Dedifferentiated amniotic fluid mesenchymal stem cell (primary cell): ENCODE data around the gene GPX4.

Experiments used
- DNase-seq: peaks from one replicate; pipeline ENCODE4 v3.0.0-alpha.2; 2016; ENCODE audit errors: extremely low spot score

The GPX4 gene, protein sequence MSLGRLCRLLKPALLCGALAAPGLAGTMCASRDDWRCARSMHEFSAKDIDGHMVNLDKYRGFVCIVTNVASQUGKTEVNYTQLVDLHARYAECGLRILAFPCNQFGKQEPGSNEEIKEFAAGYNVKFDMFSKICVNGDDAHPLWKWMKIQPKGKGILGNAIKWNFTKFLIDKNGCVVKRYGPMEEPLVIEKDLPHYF

DNA sequence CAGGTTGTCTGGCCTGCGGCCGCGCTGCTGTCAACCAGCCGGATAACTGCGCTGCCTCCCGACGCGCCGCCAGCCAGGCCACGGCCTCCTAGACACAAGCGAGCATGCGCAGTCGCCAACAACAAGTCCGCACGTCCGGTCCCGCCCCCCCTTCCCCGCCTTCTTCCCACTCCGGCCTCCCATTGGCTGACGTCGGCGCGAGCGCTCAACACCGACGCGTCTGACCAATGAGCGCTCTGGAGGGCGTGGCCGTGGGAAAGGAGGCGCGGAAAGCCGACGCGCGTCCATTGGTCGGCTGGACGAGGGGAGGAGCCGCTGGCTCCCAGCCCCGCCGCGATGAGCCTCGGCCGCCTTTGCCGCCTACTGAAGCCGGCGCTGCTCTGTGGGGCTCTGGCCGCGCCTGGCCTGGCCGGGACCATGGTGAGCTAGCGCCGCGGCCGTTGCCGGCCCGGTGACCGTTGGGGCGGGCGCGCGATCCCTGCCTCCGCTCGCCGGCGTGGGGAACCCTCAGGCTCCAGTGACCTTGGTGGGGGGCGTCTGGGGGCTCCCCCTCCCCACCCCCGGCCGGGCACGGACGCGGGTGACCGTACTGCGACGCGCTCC lies at the start of gene GPX4:
TSS of gene GPX4 (plus strand) at position 287 of the 603 bp plus-strand sequence. CDS start at position 337, 50 bp downstream.
- DNase-seq: peak; percentile 99

DNA sequence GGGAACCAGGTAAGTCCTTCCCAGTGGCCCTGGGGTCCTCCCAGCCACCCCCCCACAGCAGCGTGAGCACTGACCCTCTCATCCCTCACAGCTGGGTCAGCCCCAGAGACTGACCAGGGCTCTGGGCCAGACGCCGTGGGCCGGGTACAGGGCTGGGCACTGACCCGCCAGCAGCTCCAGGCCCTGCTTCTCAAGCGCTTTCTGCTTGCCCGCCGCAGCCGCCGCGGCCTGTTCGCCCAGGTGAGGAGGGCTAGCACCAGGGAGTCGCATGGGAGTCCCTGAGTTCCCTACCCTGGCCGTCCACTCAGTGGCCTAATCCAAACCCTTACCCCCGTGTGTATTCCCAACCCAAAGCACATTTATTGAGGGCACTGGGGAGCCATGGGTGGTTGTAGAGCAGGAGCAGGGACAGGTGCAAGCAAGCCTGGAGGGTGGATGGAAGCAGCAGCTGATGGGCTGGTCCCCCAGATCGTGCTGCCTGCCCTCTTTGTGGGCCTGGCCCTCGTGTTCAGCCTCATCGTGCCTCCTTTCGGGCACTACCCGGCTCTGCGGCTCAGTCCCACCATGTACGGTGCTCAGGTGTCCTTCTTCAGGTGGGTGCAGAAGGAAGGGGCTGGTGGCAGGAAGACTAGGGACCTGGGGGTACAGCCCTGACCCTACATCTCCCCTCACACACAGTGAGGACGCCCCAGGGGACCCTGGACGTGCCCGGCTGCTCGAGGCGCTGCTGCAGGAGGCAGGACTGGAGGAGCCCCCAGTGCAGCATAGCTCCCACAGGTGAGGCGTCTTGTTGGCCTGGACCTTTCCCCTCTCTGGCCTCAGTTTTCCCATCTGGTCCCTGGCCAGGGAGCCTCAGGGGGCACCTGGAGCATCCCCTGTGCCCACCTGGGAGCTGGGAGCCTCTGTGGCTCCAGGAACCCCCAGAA lies 49.4 kb upstream of the GPX4 start:
- DNase-seq: no peak

DNA sequence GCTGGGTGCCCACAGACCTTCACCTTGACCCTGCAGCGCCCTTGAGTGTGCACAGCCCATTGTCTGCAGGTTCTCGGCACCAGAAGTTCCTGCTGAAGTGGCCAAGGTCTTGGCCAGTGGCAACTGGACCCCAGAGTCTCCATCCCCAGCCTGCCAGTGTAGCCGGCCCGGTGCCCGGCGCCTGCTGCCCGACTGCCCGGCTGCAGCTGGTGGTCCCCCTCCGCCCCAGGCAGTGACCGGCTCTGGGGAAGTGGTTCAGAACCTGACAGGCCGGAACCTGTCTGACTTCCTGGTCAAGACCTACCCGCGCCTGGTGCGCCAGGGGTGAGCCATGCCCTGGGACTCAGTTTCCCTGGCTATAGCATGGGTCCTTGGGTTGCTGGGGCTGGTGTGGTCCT lies 48.8 kb upstream of the GPX4 start:
- DNase-seq: no peak

DNA sequence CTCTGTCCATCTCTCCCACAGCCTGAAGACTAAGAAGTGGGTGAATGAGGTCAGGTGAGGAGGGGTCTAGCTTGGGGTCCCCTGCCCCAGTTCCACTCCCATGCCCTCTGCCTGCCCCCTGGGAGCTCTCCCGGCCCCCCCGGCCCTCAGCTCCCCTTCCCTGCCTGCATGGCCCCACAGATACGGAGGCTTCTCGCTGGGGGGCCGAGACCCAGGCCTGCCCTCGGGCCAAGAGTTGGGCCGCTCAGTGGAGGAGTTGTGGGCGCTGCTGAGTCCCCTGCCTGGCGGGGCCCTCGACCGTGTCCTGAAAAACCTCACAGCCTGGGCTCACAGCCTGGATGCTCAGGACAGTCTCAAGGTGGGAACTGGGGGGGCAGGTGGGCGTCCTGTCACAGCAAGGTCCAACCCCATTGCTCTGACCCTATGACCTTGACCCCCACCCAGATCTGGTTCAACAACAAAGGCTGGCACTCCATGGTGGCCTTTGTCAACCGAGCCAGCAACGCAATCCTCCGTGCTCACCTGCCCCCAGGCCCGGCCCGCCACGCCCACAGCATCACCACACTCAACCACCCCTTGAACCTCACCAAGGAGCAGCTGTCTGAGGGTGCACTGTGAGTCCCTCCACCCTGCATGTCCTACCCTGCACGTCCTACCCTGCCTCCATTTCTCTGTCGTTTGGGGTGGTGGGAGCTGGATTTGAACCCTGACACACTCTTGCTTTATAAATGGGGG lies 47.7 kb upstream of the GPX4 start:
- no peak for DNase-seq

DNA sequence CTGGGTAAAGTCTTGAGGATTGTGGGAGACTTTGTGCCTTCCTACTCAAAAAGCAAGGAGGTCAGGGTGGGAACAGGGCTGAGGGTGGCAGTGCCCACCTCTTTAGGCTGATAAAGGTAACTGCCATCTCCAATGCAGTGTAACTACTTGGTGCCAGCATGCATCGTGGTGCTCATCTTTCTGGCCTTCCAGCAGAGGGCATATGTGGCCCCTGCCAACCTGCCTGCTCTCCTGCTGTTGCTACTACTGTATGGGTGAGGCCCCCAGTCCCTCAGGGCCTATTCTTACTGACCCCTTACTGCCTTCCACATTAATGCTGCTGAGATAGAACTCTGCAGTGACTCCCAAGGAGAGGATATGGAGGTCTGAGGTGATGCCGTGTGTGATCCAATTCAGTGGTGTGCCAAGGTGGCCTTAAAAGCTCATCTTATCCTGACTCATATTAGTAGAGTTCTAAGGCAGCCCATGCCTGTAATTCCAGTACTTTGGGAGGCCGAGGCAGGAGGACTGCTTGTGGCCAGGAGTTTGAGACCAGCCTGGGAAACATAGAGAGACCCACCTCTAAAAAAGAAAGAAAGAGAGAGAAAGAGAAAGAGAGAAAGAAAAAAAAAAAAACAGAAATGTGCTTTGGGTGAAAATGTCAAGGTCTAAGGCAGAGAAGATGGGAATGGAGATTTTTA lies 46.5 kb upstream of the GPX4 start:
- DNase-seq: peak; percentile 35

DNA sequence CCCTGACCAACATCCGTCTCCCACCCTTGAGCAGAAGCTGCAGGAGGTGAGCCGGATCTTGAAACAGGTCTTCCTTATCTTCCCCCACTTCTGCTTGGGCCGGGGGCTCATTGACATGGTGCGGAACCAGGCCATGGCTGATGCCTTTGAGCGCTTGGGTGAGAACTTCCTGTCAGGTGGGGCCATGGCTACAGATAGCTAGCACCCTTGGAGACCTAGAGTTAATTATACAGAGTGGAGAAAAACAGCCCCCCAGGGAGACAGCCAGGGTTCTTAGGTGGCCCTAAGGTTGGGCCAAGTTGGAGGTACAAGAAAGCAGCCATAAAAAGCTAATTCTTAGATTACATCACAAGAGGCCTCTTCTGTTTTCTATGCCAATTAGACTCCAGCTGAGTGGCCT lies 45.7 kb upstream of the GPX4 start:
- DNase-seq: no peak

DNA sequence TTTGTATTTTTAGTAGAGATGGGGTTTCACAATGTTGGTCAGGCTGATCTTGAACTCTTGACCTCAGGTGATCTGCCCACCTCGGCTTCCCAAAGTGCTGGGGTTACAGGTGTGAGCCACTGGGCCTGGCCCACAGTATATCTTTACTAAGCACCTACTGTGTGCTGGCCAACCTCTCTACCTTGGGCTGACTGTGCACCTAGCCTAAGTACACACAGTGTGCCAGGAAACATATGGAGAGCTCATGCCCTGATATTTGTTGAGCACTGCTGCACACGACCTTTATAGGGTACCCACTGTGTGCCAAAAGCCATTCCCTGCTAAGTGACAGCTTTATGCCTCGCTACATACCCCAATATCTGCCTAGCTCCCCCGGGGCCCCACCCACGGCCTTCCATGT lies 43.1 kb upstream of the GPX4 start:
- no peak for DNase-seq

DNA sequence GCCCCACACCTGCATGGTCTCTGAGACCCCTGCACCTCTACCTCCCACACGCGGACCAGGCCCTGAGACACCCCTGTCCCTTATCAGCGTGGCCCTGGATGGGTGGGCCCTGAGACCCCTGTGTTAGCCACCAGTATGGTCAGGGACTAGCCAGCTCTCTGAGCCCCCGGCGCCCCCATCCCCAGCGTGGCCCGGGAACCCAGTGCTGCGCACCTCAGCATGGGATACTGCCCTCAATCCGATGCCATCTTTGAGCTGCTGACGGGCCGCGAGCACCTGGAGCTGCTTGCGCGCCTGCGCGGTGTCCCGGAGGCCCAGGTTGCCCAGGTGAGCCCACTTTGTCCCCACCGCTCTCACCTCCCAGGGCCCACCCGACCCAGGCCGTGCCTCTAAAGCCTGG lies 41.8 kb upstream of the GPX4 start:
- no peak for DNase-seq

DNA sequence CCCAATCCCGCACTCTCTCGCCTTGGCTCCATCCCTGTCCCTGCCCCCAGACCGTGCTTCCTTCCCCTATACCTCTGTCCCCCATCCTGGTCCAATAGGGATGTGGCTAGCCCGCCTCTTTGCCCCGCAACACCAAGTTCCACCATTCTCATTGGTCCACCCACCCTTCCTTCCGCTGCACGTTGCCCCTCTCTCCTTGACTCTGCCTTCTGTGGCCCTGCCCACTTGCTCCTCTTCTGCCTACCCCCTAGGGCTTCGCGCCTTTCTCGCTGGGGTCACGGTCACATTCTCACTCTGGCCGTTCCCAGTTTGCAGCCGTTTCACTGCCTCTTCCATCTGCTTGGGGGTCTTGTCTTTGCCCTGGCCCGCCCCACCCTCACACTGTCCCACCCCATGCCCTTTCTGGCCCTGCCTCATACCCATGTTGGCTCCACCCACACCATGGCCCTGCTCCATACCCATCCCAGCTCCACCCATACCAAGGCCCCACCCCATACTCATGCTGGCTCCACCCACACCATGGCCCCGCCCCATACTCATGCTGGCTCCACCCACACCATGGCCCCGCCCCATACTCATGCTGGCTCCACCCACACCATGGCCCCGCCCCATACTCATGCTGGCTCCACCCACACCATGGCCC lies 41.3 kb upstream of the GPX4 start:
- DNase-seq: no peak

DNA sequence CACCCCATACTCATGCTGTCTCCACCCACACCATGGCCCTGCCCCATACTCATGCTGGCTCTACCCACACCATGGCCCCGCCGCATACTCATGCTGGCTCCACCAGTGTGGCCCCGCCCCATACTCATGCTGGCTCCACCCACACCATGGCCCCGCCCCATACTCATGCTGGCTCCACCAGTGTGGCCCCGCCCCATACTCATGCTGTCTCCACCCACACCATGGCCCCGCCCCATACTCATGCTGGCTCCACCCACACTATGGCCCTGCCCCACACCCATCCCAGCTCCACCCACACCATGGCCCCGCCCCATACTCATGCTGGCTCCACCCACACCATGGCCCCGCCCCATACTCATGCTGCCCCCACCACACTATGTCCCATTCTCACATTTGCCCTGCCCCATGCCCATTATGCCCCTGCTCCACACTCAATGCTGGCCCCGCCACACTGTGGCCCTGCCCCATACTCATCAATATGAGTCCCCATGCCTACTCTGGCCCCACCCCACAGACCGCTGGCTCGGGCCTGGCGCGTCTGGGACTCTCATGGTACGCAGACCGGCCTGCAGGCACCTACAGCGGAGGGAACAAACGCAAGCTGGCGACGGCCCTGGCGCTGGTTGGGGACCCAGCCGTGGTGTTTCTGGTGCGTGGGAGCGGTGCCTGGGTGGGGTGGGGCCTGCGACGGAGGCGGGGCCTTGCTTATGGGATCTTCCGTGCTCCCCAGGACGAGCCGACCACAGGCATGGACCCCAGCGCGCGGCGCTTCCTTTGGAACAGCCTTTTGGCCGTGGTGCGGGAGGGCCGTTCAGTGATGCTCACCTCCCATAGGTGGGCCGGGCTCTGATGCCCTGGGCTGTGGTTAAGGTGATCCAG lies 40.5 kb upstream of the GPX4 start:
- DNase-seq: no peak

DNA sequence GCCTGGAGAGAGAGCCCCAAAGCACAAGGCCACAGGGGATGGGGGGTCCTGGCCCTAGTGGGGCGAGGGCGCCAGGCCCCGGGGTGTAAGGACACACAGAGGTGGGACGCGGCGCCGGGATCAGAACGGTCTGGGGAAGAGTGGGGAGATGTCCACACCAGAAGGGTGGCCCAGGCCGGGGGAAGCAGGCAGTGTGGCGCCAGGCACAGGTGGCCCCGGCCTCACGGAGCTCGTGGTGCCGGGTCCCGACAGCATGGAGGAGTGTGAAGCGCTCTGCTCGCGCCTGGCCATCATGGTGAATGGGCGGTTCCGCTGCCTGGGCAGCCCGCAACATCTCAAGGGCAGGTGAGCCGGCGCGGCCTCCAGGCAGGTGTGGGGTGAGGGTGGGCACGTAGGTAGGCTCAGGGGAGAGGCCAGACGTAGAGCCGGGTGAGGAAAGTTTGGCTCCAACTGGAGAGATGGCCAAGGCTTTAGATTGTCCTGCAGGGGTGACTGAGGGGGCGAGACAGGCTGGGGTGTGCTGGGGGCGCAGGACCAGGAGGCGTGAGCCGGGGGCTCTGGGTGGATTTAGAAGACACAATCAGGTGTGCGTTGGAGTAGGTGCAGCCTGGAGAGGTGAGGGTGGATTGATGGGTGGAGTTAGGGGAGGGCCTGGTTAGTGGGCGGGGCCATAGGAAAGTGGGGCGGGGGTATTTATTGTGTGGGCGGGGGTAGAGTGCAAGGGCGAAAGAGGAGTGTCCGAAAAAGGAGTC lies 39.7 kb upstream of the GPX4 start:
- DNase-seq: no peak

DNA sequence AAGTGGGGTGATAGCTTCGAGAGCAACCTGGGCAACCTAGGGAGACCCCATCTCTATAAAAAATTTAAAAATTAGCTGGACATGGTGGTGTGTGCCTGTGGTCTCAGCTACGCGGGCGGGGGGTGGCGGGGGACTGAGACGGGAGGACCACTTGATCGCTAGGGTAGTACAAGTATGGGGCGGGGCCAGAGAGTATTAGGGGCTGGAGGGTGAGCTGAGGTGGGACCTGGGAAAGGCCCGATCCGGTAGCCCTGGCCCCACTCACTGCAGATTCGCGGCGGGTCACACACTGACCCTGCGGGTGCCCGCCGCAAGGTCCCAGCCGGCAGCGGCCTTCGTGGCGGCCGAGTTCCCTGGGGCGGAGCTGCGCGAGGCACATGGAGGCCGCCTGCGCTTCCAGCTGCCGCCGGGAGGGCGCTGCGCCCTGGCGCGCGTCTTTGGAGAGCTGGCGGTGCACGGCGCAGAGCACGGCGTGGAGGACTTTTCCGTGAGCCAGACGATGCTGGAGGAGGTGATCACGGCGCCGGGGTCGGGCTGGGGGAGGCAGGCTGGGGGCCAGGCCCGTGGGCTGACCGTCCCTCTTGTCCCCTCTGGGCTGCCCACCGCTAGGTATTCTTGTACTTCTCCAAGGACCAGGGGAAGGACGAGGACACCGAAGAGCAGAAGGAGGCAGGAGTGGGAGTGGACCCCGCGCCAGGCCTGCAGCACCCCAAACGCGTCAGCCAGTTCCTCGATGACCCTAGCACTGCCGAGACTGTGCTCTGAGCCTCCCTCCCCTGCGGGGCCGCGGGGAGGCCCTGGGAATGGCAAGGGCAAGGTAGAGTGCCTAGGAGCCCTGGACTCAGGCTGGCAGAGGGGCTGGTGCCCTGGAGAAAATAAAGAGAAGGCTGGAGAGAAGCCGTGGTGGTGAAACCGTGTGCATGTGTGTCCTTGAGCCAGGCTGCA lies 38.9 kb upstream of the GPX4 start:
- DNase-seq: peak; percentile 31

DNA sequence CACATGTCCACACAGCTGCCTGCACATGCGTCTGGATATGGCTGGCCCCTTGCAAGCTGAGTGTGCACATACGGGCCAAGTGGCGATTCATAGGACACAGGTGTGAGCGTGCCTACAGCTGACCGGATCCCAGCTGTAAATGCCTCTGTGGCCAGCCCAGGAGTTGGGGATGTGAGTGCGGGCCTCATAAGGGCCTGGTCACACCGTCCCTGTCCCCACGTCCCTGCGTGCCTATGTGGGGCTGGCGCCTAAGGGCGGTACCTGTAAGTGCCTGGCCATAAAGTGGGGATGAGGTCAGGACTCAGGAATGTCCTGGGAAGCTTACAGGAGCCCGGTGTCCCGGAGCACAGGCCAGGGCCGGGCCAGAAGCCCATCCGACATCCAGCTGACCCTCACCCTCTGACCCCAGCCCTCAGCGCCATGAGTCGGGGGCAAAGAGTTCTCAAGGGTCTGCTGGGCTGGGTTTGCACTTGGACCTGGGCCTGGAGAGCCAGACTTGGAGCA lies 38.1 kb upstream of the GPX4 start:
- DNase-seq: no peak

DNA sequence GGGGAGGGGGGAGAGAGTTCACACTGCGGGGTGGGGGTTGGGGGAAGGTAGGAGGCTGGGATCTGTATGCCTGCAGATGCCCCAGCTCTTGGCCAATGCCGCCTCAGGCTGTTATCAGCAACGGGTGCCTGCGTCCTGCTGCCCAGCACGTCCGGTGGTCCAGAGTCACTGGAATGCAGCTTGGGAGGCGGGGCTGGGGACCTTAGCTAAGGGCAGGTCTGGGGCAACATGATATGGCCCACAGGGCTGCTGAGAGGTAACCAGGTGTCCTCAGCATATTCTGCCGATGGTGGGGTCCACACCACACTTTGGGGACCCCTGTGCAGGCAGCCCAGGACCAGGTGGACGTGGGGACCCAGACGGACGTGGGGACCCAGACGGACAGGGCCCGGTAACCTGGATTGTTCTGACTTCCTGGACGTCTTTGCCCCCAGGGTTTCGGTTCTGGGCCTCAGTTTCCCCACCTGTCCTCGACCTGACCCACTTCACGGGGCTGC lies 37.5 kb upstream of the GPX4 start:
- DNase-seq: no peak

DNA sequence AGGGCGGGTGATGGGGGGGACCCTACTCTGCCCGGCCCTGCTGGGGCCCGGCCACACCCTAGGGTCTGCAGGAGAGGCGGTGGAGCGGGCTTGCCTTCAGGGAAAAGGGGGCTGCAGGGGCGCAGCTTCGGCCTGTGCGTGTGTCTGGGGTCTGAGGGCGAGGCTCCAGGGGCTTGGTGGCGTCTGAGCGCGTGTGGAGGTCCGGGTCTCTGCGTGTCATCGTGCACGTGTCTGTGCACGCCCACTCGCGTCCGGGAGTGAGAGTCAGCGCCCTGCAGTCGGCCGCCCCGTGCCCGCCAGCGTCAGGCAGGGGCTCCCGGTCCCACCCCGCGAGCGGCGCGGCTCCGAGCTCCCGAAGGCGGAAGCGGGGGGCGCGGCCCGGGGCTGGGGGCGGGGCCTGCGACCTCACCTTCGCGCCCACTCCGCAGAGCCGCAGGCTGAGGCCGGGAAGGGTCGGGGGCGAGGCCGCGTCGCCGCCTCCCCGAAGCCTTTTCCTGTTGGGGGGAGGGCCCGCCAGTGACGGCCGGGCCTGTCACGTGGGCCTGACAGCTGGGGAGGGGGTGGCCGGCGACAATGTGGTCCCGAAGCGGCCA lies 37.0 kb upstream of the GPX4 start, which contains the start of gene ARHGAP45:
TSS of gene ARHGAP45 (plus strand) at position 420 of the 593 bp plus-strand sequence. CDS start 239 bp downstream, outside the sequence.
- DNase-seq: no peak

DNA sequence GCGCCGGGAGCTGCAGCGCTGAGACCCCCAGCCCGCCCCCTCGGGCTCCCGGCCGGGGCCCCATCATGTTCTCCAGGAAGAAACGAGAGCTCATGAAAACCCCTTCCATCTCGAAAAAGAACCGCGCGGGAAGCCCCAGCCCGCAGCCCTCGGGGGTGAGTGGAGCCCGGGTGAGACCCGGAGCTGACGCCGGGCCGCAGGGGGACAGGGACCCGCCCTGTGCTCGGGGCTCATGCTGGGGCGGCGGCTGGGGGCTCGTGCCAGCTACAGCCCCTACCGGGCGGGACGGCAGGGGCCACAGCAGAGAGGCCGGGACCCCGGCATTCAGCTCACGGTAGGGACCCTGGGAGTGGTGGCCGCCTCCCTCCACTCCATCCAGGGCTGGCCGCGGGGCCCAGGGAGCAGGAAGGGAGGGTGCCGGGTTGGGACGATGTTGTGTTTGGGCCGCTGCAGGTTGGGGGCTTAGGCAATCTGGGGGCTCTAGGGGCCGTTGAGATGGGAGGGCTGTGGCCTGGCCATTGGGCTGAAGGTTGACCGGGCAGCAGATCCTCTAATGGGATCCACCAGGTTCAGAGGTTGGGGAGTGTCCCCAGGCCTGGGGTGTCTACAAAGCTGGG lies 36.3 kb upstream of the GPX4 start:
- DNase-seq: no peak
